ENCODE results near the gene KLHL28.
"Not testable (repeated sequence)": the region's sequence is repeated elsewhere in the genome, so short reads cannot be mapped to it uniquely, and the experiment has no call there.

KLHL28 gene

DNA sequence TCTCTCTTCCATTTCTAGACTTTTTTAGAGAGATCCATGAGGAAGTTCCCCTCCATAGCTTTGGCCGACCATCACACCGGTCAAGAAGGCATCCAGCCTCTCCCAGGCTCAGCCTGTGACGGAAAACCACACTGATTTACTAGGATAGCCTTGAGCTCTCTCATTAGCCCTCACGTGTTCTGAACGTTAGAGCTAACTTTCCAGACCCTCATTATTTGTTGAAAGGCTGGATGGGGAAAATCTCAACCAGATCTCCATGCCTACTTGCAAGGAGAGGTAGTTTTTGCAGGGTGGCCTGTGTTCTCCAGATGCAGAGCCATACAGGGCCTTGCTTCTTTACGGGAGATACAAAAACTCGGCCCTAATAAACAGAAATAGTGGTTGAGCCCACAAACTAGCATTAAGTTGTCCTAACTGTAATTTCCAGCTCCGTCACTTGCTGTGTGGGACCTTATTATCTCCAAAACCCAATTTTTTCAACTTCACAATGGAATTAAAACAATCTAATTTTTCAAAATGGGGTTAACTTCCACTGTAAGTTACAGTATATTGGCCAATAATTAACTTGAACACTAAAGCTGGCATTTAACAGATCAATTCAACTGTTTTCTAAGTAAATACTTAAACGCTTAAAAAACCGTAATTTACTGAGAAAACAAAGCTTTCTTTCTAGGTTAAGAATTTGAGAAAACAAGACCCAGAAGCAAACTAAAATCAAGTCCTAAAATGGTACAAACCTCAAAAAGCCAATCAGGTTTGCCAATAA is 65.3 kb downstream of the KLHL28 start:
- DNase-seq = no peak

DNA sequence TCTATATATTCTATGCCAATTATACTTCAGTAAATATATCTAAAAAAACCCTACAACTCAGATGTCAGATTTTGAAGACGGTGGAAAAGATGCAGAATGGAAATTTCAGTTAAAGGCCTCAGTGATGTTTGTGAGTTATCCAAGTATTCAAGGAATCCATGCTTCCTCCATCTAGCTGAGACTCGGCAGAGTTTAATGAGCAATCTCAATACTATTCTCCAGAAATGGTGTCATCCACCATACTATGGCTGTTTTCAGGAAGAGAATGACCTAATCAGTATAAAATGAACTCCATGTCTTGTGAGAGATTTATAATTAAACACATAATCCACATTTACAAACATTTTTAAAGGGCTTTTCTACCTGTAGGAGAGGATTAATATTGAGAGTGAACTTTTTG is 66.0 kb downstream of the KLHL28 start:
- DNase-seq = no peak

DNA sequence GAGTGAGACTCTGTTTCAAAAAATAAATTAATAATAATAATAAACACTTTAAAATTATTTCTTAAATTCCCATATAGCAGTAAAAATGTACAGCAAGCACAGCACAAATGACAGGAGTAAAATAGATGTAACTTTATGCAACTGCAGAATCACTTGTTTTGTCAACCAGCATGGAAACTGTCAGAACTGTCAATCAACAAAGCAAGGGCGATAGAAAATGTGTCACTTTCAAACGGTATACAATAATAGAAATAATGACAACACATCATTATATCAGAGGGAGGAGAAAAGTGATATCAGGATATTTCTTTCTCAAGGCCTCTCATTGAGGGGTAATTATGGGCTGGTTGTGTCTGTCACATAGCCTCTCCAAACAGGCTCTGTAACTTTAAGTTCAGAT is 68.2 kb downstream of the KLHL28 start:
- no peak for DNase-seq

DNA sequence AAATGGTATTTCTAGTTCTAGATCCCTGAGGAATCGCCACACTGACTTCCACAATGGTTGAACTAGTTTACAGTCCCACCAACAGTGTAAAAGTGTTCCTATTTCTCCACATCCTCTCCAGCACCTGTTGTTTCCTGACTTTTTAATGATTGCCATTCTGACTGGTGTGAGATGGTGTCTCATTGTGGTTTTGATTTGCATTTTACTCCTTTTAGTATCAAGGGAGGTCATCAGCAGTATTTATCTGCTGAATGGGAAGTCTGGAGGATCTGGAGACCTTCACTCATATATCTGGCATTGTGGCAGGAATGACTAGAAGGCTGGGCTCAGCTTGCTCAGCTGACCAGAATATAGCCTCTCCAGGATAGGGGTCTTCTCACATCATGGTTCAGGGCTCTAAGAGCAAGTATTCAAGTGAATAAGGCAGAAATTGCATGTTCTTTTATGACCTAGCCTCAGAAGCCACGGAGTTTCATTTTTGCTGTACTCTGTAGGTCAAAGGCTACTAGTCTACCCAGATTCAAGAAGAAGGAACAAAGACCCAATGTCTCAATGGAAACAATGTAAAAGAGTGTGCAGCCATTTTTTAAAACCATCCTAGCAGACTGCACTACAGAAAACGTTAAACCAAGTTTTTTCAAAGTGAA is 69.9 kb downstream of the KLHL28 start:
- DNase-seq = not testable (repeated sequence)

DNA sequence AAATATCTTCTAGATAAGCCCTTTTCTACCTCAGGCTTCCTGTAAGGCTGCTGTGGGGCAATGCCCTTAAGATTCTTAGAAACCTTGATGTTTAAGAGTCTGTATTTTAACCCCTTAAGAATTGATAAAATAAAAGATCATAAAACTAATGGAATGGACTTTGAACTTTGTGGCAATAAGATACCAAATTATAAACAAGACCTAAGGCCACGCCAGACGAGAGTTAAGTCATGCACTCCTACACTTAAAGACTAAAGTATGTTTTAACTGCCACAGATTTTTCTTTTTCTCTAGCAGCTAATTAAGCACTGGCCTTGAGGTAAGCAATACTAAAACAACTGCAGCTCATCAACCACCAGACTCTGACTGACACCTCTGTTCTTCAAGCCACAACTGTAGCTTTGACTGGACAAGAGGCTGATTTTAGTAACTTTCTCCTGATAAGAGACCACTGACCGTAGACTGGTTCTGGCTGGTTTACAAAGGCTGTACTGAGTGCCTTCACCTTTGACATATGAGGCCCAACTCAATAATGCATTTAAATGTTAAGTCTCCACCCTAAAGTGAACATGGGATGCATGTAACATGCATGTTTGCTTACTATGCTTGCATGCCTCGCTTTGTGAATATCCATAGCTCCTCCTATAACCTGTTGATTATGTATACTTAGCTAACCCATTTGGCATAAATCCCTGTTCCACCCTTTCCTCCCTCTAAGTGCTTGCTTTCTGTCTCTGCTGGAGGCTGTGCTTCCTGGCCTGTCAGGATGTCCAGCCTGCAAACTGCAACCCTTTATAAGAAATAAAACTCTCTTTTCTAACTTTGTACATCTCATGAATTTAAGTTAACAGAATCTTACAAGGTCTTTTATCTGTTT is 71.9 kb downstream of the KLHL28 start:
- DNase-seq = no peak

DNA sequence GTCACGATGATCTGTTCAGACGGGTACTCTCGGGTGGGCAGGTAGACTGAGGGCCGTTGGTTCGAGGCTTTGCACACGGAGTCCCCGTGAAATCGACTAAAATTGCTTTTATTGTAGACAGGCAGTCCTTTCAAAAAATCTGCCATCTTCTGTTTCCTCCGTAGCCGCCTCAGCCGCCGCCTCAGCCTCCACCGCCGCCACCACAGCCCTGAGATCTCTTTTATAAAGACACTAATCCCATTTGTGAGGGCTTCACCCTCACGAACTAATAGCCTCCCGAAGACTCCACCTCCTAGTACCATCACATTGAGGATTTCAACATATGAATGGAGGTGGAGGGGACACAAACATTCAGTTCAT is 74.2 kb downstream of the KLHL28 start:
- DNase-seq = no peak

DNA sequence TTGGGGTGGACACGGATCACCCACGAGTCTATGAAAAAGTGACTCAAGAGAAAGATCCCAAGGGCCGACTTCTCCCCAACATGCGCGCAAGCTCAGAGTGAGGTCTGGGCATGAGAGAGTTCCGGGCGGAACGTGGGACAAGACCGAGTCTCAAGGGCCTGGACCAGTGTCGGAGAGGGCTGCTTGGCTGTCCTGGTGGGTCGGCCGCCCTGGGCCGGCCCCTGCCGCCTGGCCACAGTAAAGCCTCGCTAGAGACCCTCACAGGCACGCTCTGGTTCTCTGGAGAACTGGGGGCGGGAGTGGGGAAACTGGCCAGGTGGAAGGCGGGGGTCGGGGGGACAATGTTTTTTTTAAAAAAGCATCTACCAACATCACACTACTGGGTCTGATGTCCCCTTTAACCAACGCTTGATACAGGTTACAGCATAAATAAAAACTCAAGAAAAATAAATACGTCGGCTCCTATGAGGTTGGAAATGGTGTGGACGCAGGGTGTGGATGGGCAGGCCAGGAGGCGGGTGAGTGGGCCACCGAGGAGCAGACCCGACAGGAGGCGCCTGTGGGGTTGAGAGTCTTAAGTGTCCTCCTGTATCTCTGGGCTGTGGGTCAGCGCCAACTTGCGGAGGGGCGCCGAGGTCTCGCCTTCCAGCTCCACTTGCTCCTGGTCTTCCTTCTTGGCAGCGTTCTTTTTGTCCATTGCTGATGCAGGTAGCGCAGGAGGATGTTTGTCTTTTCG is 74.7 kb downstream of the KLHL28 start:
- no peak for DNase-seq

DNA sequence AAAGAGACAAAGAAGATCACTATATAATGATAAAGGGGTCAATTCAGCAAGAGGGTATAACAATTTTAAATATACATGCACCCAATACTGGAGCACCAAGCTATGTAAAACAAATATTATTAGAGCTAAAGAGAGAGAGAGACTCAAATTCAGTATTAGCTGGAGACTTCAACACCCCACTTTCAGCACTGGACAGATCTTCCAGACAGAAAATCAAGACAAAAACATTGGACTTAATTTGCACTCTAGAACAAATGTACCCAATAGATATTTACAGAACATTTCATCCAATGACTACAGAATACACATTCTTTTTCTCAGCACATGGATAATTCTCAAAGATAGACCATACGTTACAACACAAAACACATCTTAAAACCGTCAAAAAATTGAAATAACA is 81.0 kb downstream of the KLHL28 start:
- DNase-seq = no peak

All from NCI-H1092 (cell line).